Daoy (cell line): ENCODE data around the gene PRICKLE3. TPM values are rescaled to one million over a fixed set of nuclear protein-coding genes. Genes with fewer than 3 reads are reported as not detected.

Experiments
- DNase-seq: peaks from one replicate; pipeline ENCODE4 v3.0.0-alpha.2; 2015; ENCODE audit warnings: low read depth
- total RNA-seq: library from RNA; depleted of rRNA; stranded (reverse); fragments of >200 nt; shearing (Covaris generic); gene quantifications from 2 replicates; pipeline ENCODE4 v1.2.3, GENCODE V29; 2014; rRNA removed

Gene PRICKLE3, protein sequence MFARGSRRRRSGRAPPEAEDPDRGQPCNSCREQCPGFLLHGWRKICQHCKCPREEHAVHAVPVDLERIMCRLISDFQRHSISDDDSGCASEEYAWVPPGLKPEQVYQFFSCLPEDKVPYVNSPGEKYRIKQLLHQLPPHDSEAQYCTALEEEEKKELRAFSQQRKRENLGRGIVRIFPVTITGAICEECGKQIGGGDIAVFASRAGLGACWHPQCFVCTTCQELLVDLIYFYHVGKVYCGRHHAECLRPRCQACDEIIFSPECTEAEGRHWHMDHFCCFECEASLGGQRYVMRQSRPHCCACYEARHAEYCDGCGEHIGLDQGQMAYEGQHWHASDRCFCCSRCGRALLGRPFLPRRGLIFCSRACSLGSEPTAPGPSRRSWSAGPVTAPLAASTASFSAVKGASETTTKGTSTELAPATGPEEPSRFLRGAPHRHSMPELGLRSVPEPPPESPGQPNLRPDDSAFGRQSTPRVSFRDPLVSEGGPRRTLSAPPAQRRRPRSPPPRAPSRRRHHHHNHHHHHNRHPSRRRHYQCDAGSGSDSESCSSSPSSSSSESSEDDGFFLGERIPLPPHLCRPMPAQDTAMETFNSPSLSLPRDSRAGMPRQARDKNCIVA
- total RNA-seq = 5.6 and 12.4 TPM in 2 replicates

DNA sequence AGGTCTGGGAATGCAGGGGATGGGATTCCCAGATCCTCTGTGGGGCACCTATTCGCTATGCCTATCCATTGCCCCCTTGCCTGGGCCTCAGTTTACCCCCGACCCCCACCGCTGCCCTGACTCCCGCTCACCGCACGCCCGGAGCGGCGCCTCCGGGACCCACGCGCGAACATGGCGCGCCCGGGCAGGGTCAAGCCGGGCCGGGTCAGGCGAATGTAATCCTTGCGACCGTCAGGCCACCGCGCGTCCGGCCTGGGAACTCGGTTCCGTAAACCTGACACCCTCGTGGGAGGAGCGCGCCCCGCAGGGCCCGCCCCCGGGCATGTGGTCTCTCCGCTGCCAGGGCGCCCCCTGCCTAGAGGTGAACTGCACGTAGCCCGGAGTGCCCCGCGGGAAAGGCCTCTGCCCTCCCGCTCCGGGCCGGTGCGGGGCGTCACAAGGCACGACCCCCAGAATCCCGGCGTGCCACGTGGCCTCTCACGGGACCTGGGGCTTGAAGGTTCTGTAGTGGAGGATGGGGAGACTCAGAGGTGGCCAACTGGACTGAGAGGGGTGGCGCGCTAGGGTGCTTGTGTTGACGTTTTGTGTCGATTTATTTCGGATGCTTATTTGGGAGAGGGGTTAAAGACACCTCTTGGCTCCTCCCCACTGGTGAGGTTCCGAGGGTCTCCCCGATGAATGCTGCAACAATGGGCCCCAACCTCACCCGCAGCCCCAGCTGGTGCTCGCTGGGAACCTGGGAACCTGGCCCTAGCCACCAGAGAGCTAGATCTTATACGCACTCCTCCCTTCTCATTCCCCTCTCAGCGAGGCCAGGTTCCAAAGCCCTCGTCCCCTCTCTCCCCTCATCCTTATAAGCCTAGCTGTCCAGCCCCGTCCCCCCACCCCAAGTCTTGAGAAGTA lies at the start of gene PRICKLE3:
PRICKLE3 (minus strand) TSS at position 249 of the 903 bp plus-strand sequence; CDS start at position 173, 76 bp downstream.
- DNase-seq = peak; percentile 73

GRCh38 chrX:49233887-49234555 lies 47.8 kb upstream of the PRICKLE3 start:
- DNase-seq = no peak

- no peak for DNase-seq
Observed at GRCh38 chrX:49233176-49233575, 47.0 kb upstream of the PRICKLE3 start, which contains the start of gene CACNA1F. Gene CACNA1F (minus strand): TSS chrX:49233340. CDS start chrX:49233309, 31 bp downstream.

DNA sequence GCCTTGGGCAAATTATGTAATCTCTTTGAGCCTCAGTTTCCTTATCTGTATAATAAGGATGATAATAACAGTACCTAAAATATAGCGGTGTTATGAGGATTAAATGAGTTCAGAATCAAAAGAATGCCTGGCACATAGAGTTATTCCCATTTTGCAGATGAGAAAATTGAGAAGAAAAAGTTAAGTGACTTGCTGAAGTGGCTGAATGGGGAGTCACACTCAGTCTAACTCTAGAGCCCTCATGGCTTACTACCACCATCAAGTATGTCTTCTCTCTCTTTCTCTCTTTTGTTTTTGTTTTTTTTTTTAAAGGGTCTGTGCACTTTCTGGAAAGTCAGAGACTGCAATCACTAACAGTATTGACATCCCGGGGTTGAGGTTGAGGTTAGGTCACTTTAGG lies 46.4 kb upstream of the PRICKLE3 start:
- no peak for DNase-seq

GRCh38 chrX:49231333-49232000 lies 45.3 kb upstream of the PRICKLE3 start:
- no peak for DNase-seq

GRCh38 chrX:49230500-49231232 lies 44.5 kb upstream of the PRICKLE3 start:
- peak; percentile 67 for DNase-seq

DNA sequence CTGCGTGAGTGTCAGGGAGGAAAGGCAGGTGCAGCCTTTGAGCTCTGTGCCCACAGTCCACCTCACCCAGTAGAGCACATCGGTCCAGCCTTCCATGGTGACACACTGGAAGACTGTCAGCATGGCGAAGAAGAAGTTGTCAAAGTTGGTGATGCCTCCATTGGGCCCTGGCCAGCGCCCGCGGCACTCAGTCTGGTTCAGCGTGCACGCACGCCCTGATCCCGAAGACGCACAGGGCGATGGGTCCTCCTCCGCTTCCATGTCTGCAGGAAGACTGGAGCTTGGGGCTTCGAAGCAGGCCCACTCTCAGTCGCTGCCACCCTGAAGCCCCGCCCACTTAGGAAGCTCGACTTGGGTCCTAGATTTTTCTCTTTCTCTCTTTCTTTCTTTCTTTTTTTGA lies 42.0 kb upstream of the PRICKLE3 start:
- DNase-seq = no peak

- no peak for DNase-seq
Observed at GRCh38 chrX:49227726-49228125, 41.6 kb upstream of the PRICKLE3 start.

- no peak for DNase-seq
Observed at GRCh38 chrX:49226946-49227345, 40.8 kb upstream of the PRICKLE3 start.

- DNase-seq = no peak
Observed at GRCh38 chrX:49225858-49226257, 39.7 kb upstream of the PRICKLE3 start.

- no peak for DNase-seq
Observed at GRCh38 chrX:49221868-49222267, 35.7 kb upstream of the PRICKLE3 start.

GRCh38 chrX:49220100-49220499 lies 33.9 kb upstream of the PRICKLE3 start:
- no peak for DNase-seq

- DNase-seq = no peak
Observed at GRCh38 chrX:49214996-49215526, 28.9 kb upstream of the PRICKLE3 start.

DNA sequence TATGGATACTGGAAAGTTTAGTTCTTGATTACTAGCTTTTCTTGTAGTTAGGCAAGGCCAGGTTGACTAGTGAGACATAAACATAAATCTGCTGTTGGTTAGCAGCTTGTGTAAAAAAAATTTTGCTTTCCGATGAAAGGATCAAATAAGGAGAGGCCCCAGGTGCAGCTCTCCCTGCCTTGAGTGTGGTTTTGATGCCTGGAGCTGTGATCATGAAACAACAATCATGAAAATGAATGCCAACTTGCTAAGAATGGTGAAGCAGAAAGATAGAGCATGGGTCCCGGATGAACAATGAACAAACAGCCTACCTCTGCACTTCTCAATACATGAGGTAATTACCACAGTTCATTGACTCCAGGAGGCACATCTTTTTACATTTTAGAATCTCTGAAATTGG lies 28.2 kb upstream of the PRICKLE3 start:
- DNase-seq = no peak

DNA sequence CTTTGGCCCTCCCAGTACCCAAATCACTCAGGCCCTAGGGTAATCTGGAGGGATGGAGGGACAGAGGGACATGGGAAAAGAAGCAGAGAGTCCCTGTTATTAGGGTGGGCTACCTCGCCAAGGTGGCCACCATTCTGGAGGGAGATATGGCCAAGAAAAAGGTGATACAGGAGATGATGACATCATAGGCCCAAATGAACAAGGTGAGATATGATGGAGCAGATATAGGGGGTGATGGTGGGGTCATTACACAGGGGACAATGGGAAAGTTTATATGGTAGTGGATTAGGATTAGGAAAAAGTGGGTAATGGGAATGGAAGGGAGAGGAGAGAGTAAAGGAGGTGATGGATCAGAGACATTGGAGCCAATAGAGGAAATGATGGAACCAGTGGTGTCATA lies 26.7 kb upstream of the PRICKLE3 start:
- DNase-seq = no peak

GRCh38 chrX:49212209-49212608 lies 26.0 kb upstream of the PRICKLE3 start:
- DNase-seq = no peak

GRCh38 chrX:49211074-49211473 lies 24.9 kb upstream of the PRICKLE3 start:
- no peak for DNase-seq

DNA sequence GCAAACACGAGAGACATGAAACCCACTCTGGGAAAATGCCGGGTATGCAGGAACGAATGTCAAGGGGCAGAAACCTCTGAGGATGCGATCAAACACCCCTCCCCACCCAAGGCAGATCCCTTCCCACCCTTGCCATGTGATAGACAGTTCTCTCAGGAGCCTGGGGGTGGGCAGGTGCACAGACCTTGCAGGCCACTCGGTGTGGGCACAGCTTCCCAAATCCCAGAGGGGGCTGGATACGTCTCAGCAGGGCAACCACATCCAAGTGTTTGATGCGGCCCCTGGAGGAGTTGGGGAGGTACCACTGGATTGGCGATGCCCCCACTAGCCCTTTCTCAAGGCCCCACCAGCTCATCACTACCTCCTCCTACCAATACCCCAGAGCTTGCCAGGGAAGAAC lies 24.2 kb upstream of the PRICKLE3 start:
- DNase-seq = no peak

GRCh38 chrX:49209434-49210251 lies 23.5 kb upstream of the PRICKLE3 start:
- peak; percentile 41 for DNase-seq
